IPS DF 6.9 (cell line): ENCODE data around the gene FILIP1.

Experiments used
- DNase-seq: peaks from one replicate; pipeline ENCODE4 v3.0.0-alpha.2; 2013; ENCODE audit warnings: low read depth, low spot score
- H3K27ac ChIP-seq: one replicate; pipeline ENCODE4 v1.5.1; 2013; ENCODE audit warnings: low read length, control low read depth
- H3K27me3 ChIP-seq: 2 replicates; pipeline ENCODE4 v1.6.1; 2013; ENCODE audit warnings: mild to moderate bottlenecking, low read length; ENCODE audit not compliant: control insufficient read depth, insufficient read depth
- H3K36me3 ChIP-seq: 2 replicates; pipeline ENCODE4 v1.6.1; 2013; ENCODE audit warnings: low read length; ENCODE audit not compliant: control insufficient read depth, insufficient read depth
- H3K4me1 ChIP-seq: 2 replicates; pipeline ENCODE4 v1.6.1; 2013; ENCODE audit warnings: low read length; ENCODE audit not compliant: control insufficient read depth, insufficient read depth
- H3K4me3 ChIP-seq: 2 replicates; pipeline ENCODE4 v1.5.1; 2013; ENCODE audit warnings: mild to moderate bottlenecking, low read length
- H3K9me3 ChIP-seq: 2 replicates; pipeline ENCODE4 v1.6.1; 2013; ENCODE audit warnings: low read length, inconsistent platforms; ENCODE audit not compliant: control insufficient read depth, insufficient read depth
- WGBS: extraction: QIAGEN DNeasy Blood & Tissue Kit; methylation state at CpG from one replicate; pipeline ENCODE4 v1.1.7; 2013; ENCODE audit warnings: mixed read lengths, missing lambda C conversion rate; ENCODE audit not compliant: insufficient read length, insufficient coverage; 5-methylcytosine and 5-hydroxymethylcytosine counted together

Gene FILIP1

DNA sequence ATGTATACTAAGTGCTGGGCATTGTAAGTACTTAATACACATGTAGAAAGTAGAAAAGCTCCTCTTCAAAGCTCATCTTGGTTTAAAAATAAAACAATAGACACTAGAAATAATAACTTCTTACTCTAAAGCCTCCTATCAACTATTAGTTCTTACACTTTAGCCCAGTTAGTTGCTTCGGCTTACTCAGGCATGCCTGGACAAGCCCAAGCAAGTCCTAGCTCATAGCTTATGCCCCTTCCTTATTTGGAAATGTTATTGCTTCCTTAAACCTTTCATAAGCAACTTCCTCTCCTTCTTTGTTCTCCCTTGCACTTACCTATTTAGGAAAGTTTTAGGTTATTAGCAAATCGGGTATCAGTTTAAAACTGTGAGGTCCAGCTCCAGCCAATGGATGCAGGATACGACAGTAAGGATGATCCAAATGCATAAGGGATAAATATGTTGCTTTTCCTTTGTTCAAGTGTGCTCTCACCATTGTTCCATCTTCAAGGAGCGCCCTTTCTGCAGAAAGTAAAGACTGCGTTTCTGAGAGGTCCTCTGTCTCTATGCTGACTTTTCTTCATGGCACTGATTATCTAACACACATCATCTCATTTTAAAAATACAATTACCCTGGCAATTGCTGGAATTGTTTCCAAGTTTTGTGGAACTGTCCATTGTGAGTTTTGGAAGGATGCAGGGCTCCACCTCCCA lies 221.3 kb downstream of the FILIP1 start:
- DNase-seq, result no peak
- no peak overlapping the region for H3K4me3 ChIP-seq
- H3K27ac ChIP-seq, result no peak overlapping the region
- H3K36me3 ChIP-seq, result no peaks in the 10 kb centered on the region
- H3K9me3 ChIP-seq, result no peaks in the 10 kb centered on the region
- no CpG with 5 or more reads among the region's 5 CpGs for WGBS
- peaks cover 8% of the 10 kb centered on the region; the same call in 1 of the 2 replicates for H3K4me1 ChIP-seq
- no peaks in the 10 kb centered on the region for H3K27me3 ChIP-seq

DNA sequence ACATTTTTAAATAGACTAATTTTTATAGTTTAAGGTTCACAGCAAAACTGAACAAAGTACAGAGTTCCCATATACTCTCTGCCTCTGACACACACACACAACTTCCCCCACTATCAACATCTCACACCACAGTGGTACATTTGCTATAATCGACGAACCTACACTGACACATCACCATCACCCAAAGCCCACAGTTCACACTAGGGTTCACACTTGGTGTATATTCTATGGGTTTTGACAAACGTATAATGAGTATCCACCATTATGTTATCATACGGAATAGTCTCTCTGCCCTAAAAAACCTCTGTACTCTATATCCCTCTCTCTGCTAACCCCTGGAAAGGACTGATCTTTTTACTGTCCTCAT lies 224.6 kb downstream of the FILIP1 start:
- Histone ChIP-seq H3K36me3 (no peaks in the 10 kb centered on the region), H3K4me1 (peaks cover 4% of the 10 kb centered on the region; the same call in 1 of the 2 replicates), H3K4me3 (no peak overlapping the region), H3K27ac (no peak overlapping the region), H3K9me3 (no peaks in the 10 kb centered on the region), H3K27me3 (no peaks in the 10 kb centered on the region)
- WGBS, result no CpG with 5 or more reads among the region's 4 CpGs
- DNase-seq, result no peak

DNA sequence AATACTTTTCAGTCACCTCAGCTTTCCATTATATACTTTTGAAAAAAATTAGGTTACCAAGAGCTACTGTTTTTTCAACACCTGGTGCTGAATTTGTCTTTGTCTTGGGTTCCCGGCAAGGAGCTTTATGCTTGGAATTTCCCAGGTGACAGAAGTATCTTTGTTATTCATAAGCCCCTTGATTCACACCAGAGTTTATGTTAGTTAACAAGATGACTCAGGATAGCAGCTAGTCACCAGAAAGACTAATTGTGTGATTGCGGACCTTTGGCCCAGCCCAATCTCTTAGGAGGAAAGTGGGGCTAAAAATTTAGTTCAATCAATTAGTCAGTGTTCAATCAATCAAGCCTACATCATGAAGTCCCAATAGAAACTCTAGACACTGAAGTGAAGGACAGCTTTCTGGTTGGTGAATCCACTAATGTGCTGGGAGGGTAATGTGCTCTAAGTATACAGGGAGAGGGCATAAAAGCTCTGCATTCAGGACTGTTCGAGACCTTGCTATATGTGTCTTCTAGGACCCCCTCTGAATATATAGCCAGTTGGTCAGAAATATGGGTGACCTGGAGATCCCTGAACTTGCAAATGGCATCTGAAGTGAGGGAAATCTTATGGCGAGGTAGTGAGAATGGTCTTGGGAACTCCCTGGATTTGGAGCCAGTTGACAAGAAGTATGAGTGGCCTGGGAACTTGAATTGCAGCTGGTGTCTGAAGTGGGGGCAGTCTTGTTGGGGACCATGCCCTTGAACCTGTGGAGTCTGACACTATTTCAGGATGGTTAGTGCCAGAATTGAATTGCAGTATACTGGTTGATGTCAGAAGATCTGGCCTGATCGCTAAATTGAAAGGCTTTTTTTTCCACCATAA lies 225.2 kb downstream of the FILIP1 start:
- H3K27me3 ChIP-seq, result no peaks in the 10 kb centered on the region
- no peaks in the 10 kb centered on the region for H3K9me3 ChIP-seq
- H3K27ac ChIP-seq, result no peak overlapping the region
- no CpG with 5 or more reads among the region's 5 CpGs for WGBS
- H3K4me1 ChIP-seq, result peaks cover 4% of the 10 kb centered on the region; the same call in 1 of the 2 replicates
- DNase-seq, result no peak
- H3K36me3 ChIP-seq, result no peaks in the 10 kb centered on the region
- no peak overlapping the region for H3K4me3 ChIP-seq

DNA sequence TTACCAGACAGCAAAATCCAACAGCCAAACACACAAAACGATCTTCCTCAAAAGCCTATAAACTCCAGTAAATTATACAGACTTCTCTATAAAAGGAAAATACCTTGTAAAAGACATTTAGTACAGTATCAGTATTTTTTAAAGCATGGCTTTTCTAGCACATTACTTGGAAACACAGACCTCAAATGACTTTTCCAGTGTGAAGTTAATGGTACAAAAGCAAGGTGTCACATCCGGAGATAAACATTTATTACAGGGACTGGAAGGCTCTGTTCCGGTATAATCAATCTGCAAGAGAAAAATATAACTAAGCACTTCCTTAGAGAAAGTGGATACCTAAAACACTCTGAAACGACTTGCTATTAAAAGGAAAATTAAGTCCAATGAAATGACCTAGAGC lies 226.1 kb downstream of the FILIP1 start:
- no peaks in the 10 kb centered on the region for H3K36me3 ChIP-seq
- H3K27ac ChIP-seq, result no peak overlapping the region
- no peak overlapping the region for H3K4me3 ChIP-seq
- H3K4me1 ChIP-seq, result peaks cover 2% of the 10 kb centered on the region; the same call in 1 of the 2 replicates
- H3K9me3 ChIP-seq, result no peaks in the 10 kb centered on the region
- no peaks in the 10 kb centered on the region for H3K27me3 ChIP-seq
- WGBS, result no CpG with 5 or more reads among the region's 4 CpGs
- no peak for DNase-seq

DNA sequence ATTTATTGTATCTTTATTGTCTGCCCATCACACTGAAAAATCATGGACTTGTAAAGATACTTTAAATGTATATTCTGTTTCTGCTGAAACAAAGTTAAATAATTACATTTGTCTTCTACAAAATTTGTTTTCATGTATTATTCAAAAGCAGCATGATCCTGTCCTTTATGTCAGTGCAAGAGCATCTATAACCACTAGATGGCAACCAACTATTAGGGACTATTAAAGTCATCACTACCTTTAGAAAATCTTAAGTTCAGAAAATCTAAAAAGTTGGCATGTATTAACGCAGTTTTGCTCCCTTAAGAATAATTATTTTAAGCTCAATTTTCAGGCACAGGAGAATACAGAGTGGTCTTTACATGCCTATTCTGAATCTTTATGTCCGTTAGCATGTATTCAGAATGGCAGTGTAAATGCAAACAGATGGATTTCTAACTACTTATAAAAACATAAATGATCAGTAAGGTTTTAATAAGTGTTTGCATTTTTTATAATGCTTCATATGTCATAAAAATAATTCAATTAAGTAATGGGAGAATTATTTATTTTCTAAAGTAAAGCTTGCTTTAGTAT lies 226.8 kb downstream of the FILIP1 start:
- Histone ChIP-seq H3K9me3 (no peaks in the 10 kb centered on the region), H3K27ac (no peak overlapping the region), H3K36me3 (no peaks in the 10 kb centered on the region), H3K27me3 (no peaks in the 10 kb centered on the region), H3K4me1 (peaks cover 2% of the 10 kb centered on the region; the same call in 1 of the 2 replicates), H3K4me3 (no peak overlapping the region)
- no peak for DNase-seq
- no CpG with 5 or more reads among the region's 2 CpGs for WGBS

DNA sequence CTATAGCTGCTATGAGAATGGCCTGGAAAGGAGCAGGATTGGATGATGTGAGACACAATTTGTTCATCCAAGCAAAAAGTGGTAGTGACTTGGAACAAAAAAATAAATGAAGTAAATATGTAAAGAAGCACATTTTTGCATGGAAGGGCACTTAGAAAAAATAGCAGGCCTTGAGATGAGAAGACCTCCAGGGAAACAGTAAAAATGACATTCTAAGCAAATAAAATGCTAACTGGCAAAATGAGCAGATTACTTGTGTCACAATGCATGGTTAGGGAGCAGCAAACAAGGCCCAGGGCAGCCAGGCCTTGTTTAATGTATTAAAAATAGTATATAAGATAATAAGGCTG lies 230.2 kb downstream of the FILIP1 start:
- H3K4me1 ChIP-seq, result peaks cover under 1% of the 10 kb centered on the region; the same call in 1 of the 2 replicates
- H3K27ac ChIP-seq, result no peak overlapping the region
- no peak overlapping the region for H3K4me3 ChIP-seq
- no peaks in the 10 kb centered on the region for H3K9me3 ChIP-seq
- no peaks in the 10 kb centered on the region for H3K27me3 ChIP-seq
- H3K36me3 ChIP-seq, result no peaks in the 10 kb centered on the region; the same call in 1 of the 2 replicates
- no peak for DNase-seq

DNA sequence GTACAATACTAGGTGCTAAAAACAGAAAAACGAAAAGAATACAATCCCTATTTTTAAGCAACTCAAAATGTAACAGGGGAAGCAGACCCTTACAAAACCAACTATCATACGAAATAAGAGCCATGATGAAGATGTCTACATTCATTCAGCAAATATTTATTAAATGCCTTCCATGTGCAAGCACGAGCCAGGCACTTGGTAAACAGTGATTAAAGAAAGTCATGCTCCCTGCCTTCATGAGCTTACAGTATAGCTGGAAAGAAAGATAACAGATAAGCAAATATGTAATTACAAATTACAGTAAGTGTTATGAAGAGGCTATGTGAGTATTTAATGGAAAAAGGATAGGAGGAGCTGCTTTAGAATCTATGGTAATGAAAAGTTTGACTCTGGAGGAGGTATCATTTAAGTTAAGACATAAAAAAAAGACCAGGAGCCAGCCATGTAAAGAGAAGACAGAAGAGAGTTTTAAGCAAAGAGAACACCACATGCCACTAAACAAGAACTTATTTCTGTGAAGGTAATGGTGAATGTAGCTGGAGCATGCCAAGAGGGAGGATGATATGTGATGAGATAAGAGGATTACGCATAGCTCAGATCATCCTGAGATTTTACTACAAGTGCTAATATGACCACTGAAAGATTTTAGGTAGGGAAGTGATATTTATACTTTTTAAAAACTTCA lies 230.7 kb downstream of the FILIP1 start:
- Histone ChIP-seq H3K4me1 (no peaks in the 10 kb centered on the region), H3K27ac (no peak overlapping the region), H3K4me3 (no peak overlapping the region), H3K9me3 (no peaks in the 10 kb centered on the region), H3K27me3 (no peaks in the 10 kb centered on the region), H3K36me3 (no peaks in the 10 kb centered on the region; the same call in 1 of the 2 replicates)
- DNase-seq, result no peak
- WGBS, result no CpG with 5 or more reads among the region's 4 CpGs

DNA sequence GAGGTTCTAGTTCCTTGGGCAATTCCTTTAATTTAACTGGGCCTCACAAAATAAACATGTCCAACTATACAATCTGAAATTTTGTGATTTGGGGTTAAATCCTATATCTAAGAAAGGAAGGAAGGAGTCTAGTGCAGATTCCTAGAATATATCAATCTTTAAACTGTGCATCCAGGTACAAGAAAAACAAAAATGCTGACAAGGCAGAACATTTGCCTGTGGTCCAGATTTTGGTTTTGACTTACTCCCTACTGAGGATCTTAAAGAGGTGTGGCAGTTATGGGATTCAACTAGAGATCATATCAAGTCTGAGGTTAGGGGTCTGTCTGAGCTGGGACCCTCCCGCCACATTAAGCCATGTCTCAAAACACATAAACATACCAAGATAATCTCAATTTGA lies 232.3 kb downstream of the FILIP1 start:
- peaks cover 2% of the 10 kb centered on the region; the same call in 1 of the 2 replicates for H3K36me3 ChIP-seq
- no peaks in the 10 kb centered on the region for H3K9me3 ChIP-seq
- no CpG with 5 or more reads among the region's 1 CpG for WGBS
- no peaks in the 10 kb centered on the region for H3K27me3 ChIP-seq
- H3K27ac ChIP-seq, result no peak overlapping the region
- H3K4me1 ChIP-seq, result no peaks in the 10 kb centered on the region
- no peak for DNase-seq
- H3K4me3 ChIP-seq, result no peak overlapping the region

DNA sequence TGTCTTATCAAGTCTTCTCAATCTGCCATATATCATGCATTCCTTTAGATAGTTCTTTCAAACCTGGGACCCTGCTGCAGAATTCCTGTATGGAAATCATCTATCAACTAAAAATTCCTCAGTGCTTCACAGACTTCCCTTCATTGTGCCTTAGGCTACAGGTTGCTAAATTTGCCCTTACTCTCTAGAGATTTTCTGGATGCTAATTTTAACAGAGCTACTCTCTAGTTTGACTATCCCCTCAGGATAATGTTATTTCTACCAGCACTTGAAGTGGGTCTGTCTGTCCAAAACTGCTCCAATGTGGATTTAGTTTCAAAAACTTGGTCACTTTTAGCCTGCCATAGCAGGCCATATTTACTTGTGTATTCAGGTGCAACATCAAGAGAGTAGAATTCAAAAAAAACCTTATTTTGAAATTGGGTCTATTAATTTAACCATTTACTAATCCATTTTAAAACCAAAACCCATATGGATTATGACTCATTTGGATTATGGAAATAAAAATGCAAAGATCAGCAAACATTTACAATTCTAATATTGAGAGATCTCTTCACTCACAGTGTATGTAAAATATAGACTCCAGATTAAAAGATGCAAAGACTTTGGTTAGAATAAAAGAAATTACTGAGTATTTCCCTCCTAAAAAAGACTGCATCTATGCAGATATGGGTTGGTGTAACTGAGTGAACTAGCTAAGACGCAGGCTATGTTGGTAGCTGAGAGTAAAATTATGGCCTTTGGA lies 236.1 kb downstream of the FILIP1 start:
- Histone ChIP-seq H3K9me3 (no peaks in the 10 kb centered on the region), H3K27ac (no peak overlapping the region), H3K36me3 (peaks cover 2% of the 10 kb centered on the region; the same call in 1 of the 2 replicates), H3K4me1 (no peaks in the 10 kb centered on the region), H3K4me3 (no peak overlapping the region), H3K27me3 (no peaks in the 10 kb centered on the region)
- WGBS, result no CpG with 5 or more reads among the region's 1 CpG
- no peak for DNase-seq

DNA sequence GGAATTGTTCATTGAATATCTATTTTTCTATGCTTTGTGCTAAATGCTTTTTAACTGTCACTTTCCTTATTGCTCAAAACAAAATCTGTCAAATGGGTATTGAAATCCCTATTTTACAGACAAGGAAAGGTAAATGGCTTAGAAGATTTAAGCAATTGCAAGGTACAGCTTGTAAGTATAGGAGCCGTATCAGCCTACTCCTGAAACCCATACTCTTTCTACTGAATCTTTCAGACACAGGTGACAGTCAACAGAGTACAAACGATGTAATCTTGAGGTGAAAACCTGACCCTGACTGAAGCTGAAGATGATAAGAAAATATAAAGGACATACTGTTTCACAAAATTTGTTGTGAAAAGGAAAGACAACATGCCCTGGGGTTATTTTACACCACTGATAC lies 243.0 kb downstream of the FILIP1 start:
- Histone ChIP-seq H3K36me3 (no peaks in the 10 kb centered on the region), H3K27ac (no peak overlapping the region), H3K27me3 (no peaks in the 10 kb centered on the region), H3K9me3 (no peaks in the 10 kb centered on the region), H3K4me1 (0 out of 2 replicates have a peak, but pooled peaks cover 2% of the 10 kb centered on the region), H3K4me3 (no peak overlapping the region)
- WGBS, result no CpG with 5 or more reads among the region's 2 CpGs
- no peak for DNase-seq
